Vagina (tissue), 2 donors: ENCODE data around the gene SLC6A8.

ENCODE experiments used
- CTCF ChIP-seq, 3 experiments: fragments of 450-650 bp in 2 of 3; fragments of 200-600 bp in 1 of 3; sonication (generic) in 1 of 3; IDR thresholded peaks; one replicate each; pipeline ENCODE4 v1.5.1; 2017 to 2019; ENCODE audit warnings: antibody characterized with exemption in 3 of 3, mild to moderate bottlenecking in 2 of 3, moderate library complexity in 2 of 3
- POLR2A ChIP-seq, 2 donors: fragments of 450-650 bp; IDR thresholded peaks; one replicate each; pipeline ENCODE4 v1.6.1; 2017; ENCODE audit warnings: antibody characterized with exemption in 2 of 2, mild to moderate bottlenecking in 2 of 2, moderate library complexity in 2 of 2
- POLR2AphosphoS5 ChIP-seq, 2 donors: sonication (generic); formaldehyde crosslinking; IDR thresholded peaks; one replicate each; pipeline ENCODE4 v1.9.0; 2017; ENCODE audit warnings: antibody characterized with exemption in 2 of 2, mild to moderate bottlenecking in 2 of 2, low read depth in 1 of 2; ENCODE audit not compliant: insufficient read depth in 1 of 2

GRCh38 chrX:153722704-153723350 is 35.1 kb downstream of the SLC6A8 start:
- TF ChIP-seq CTCF (IDR thresholded peaks at IDR 0.05) (no peak), POLR2AphosphoS5 (IDR thresholded peaks at IDR 0.05; ENCODE audit: insufficient read depth in 1 of 2, low read depth in 1 of 2) (no peak), POLR2A (IDR thresholded peaks at IDR 0.05) (no peak)
